Vagina (tissue), 2 donors: ENCODE data around the gene DRAXIN. TPM values are rescaled to one million over a fixed set of nuclear protein-coding genes. Genes with fewer than 3 reads are reported as not detected.

Source experiments
- DNase-seq, 2 donors: peaks; one replicate each; pipeline ENCODE4 v3.0.0-alpha.2; 2017; ENCODE audit errors: extremely low spot score in 2 of 2
- H3K27ac ChIP-seq: fragments of 200-600 bp; sonication (generic); one replicate; pipeline ENCODE4 v1.5.1; 2019
- H3K27me3 ChIP-seq: fragments of 200-600 bp; sonication (generic); one replicate; pipeline ENCODE4 v1.5.1; 2019
- H3K36me3 ChIP-seq, 2 donors: fragments of 200-600 bp; sonication (generic); one replicate each; pipeline ENCODE4 v1.5.1; 2017 to 2019
- H3K4me1 ChIP-seq: fragments of 200-600 bp; sonication (generic); one replicate; pipeline ENCODE4 v1.5.1; 2019
- H3K4me3 ChIP-seq, 2 donors: fragments of 200-600 bp; sonication (generic); 1 replicate in 1 of 2; 2 replicates in 1 of 2; pipeline ENCODE4 v1.5.1; 2016 to 2019
- H3K9me3 ChIP-seq: fragments of 200-600 bp; sonication (generic); one replicate; pipeline ENCODE4 v1.5.1; 2019
- POLR2A ChIP-seq, 2 donors: fragments of 450-650 bp; IDR thresholded peaks; one replicate each; pipeline ENCODE4 v1.6.1; 2017; ENCODE audit warnings: antibody characterized with exemption in 2 of 2, mild to moderate bottlenecking in 2 of 2, moderate library complexity in 2 of 2
- POLR2AphosphoS5 ChIP-seq, 2 donors: sonication (generic); formaldehyde crosslinking; IDR thresholded peaks; one replicate each; pipeline ENCODE4 v1.9.0; 2017; ENCODE audit warnings: antibody characterized with exemption in 2 of 2, mild to moderate bottlenecking in 2 of 2, low read depth in 1 of 2; ENCODE audit not compliant: insufficient read depth in 1 of 2
- intact Hi-C: fragments of 100-400 bp; cut with DNase I; formaldehyde crosslinking; loops from one replicate; pipeline ENCODE4 v1.15.1; 2023
- total RNA-seq: library from RNA; depleted of rRNA; stranded (reverse); fragments of >200 nt; gene quantifications from one replicate; pipeline ENCODE4 v1.2.3, GENCODE V29; 2016
- TF ChIP-seq, protein P1 (sequence below), 3 experiments: fragments of 450-650 bp in 2 of 3; fragments of 200-600 bp in 1 of 3; sonication (generic) in 1 of 3; IDR thresholded peaks; one replicate each; pipeline ENCODE4 v1.5.1; 2017 to 2019; ENCODE audit warnings: antibody characterized with exemption in 3 of 3, mild to moderate bottlenecking in 2 of 3, moderate library complexity in 2 of 3

DRAXIN gene
- total RNA-seq, 1 donor from 2014 or later, result not detected

DNA sequence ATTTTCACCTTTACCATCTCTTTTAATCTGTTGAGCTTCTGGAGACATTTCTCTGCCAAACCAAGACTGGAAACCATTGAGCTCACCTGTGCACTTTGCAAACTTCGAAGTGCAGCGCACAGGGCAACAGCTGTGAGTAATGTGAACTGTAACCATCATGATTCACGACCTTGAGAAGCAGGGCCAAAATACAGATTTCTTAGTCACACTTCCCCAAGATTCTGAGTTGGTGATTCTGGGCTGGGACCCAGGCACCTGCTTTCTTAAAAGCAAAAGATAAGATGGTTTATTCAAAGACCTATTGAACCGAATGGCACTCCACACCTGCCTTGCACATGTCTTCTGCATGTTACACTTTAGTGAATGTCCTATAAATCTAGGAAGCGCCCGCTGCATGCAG is 54.6 kb downstream of the DRAXIN start:
- no peak overlapping the region for H3K4me3 ChIP-seq

DNA sequence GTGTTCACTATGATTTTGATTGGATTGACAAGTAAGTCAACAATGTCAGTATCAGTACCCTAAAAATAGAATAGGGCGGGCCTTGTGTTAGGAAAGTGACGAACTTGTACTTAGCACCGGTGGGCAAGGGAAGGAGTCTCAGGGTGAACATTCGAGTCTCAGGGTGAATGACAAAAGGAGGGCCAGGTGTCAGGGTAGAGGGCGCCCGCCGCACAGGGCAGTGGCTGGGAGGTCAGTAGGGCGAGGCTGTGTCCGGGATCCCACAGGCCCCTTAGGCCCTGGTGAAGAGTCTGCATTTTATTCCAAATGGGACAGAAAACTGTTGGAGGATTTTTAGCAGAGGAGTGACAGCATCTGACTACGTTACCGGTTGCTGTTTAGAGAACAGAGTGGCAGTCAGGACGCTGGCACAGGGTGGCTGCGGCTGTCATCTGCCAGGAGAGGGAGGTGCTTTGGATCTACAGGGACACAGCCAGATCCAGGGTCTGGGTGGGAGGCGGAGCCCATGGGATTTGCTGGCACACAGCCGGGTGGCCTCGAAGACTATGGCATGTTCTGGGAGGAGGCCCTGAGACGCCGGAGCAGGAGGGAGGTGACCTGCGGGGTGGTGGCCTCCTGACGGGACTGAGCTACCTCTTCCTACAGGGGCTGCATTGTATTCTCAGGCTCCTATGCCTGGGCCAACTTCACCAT is 55.4 kb downstream of the DRAXIN start:
- intact Hi-C loops, result no loop called here
- no peaks in the 10 kb centered on the region for H3K27me3 ChIP-seq
- H3K4me1 ChIP-seq, result no peaks in the 10 kb centered on the region
- no peak overlapping the region for H3K4me3 ChIP-seq
- no peak for DNase-seq
- TF ChIP-seq POLR2A (IDR thresholded peaks at IDR 0.05) (no peak), POLR2AphosphoS5 (IDR thresholded peaks at IDR 0.05; ENCODE audit: insufficient read depth in 1 of 2, low read depth in 1 of 2) (no peak)
- TF ChIP-seq, protein P1, sequence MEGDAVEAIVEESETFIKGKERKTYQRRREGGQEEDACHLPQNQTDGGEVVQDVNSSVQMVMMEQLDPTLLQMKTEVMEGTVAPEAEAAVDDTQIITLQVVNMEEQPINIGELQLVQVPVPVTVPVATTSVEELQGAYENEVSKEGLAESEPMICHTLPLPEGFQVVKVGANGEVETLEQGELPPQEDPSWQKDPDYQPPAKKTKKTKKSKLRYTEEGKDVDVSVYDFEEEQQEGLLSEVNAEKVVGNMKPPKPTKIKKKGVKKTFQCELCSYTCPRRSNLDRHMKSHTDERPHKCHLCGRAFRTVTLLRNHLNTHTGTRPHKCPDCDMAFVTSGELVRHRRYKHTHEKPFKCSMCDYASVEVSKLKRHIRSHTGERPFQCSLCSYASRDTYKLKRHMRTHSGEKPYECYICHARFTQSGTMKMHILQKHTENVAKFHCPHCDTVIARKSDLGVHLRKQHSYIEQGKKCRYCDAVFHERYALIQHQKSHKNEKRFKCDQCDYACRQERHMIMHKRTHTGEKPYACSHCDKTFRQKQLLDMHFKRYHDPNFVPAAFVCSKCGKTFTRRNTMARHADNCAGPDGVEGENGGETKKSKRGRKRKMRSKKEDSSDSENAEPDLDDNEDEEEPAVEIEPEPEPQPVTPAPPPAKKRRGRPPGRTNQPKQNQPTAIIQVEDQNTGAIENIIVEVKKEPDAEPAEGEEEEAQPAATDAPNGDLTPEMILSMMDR (IDR thresholded peaks at IDR 0.05), result no peak
- H3K27ac ChIP-seq, result no peak overlapping the region
- H3K9me3 ChIP-seq, result no peaks in the 10 kb centered on the region
- peaks cover 0 to 23% of the 10 kb centered on the region in 2 donors for H3K36me3 ChIP-seq

More for the DNA sequence above, 54.6 kb downstream of the DRAXIN start:
- Histone ChIP-seq H3K9me3 (no peaks in the 10 kb centered on the region), H3K27ac (no peak overlapping the region), H3K4me1 (peaks cover 8% of the 10 kb centered on the region), H3K27me3 (no peaks in the 10 kb centered on the region), H3K36me3 (peaks cover 0 to 23% of the 10 kb centered on the region in 2 donors)
- intact Hi-C loops, result no loop called here
- DNase-seq, result no peak
- TF ChIP-seq POLR2A (IDR thresholded peaks at IDR 0.05) (no peak), POLR2AphosphoS5 (IDR thresholded peaks at IDR 0.05; ENCODE audit: insufficient read depth in 1 of 2, low read depth in 1 of 2) (no peak)
- TF ChIP-seq, protein P1 (IDR thresholded peaks at IDR 0.05), result no peak

DNA sequence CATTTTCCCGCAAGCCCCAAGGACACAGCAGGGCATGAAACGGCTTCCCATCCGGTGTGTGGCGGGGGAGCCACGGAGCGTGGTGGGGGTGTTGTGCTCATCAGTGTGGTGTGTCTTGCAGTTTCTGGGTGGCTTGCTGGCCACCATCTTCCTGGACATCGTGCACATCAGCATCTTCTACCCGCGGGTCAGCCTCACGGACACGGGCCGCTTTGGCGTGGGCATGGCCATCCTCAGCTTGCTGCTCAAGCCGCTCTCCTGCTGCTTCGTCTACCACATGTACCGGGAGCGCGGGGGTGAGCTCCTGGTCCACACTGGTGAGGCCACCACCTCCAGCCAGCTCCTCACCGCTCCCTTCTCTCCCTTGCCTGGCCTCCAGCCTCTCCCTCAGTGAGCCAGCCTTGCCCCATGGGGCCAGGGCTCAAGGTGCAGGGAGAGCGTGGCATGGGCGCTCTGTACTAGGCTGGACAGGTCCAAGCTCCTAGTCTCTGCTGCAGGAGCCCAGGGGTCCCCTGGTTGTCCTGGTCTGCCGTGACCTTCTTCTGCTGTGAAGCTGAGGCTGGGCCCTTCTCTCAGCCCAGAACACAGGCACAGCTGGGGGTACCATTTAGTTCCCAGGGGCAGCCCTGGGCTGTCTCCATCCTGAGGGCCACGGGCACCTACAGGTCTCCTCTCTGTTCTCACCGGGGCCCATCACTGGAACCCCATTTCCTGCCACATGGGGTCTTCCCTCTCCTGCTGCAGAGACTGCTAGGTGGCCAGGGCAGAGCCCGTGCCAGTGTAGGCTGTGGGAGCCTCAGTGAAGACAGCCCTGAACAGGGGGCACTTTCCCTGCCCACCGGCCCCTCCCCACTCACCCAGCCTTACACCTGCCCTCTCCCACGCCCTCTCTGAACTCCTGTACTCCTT is 57.0 kb downstream of the DRAXIN start:
- Histone ChIP-seq H3K4me1 (no peaks in the 10 kb centered on the region), H3K27ac (no peak overlapping the region), H3K4me3 (no peak overlapping the region), H3K36me3 (peaks cover 0 to 23% of the 10 kb centered on the region in 2 donors), H3K9me3 (no peaks in the 10 kb centered on the region), H3K27me3 (no peaks in the 10 kb centered on the region)
- no peak for TF ChIP-seq POLR2AphosphoS5 (IDR thresholded peaks at IDR 0.05; ENCODE audit: insufficient read depth in 1 of 2, low read depth in 1 of 2)
- TF ChIP-seq, protein P1 (IDR thresholded peaks at IDR 0.05), result no peak
- intact Hi-C loops, result no loop called here
- no peak for DNase-seq

DNA sequence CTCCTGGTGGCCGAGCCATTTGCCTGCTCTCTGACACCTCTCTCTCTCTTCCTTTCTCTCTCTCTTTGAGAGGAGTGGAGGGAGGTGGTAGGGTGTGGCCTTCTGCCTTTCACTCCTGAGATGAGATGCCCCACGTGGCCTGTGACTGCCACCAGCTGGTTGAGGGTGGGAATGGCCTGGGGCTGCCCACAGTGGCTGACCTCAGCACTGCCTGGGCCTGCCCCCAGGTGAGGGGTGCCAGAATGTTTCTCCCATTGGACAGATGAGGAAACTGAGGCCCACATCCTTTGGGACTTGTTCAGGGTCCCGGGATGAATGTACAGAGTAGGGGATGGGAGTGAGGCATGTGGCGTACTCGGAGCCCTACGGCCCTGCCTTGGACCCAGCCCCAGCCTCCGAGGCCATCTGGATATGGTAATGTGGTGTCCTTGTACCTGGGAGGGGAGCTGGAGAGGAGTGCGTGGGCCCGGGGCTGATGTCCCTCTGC is 57.7 kb downstream of the DRAXIN start:
- no peak overlapping the region for H3K27ac ChIP-seq
- H3K36me3 ChIP-seq, result peaks cover 0 to 23% of the 10 kb centered on the region in 2 donors
- H3K4me3 ChIP-seq, result no peak overlapping the region
- H3K27me3 ChIP-seq, result no peaks in the 10 kb centered on the region
- no peak for TF ChIP-seq POLR2A (IDR thresholded peaks at IDR 0.05)
- TF ChIP-seq, protein P1 (IDR thresholded peaks at IDR 0.05), result peak in 2 of 3 experiments; percentile 33 to 44
- no peak for DNase-seq
- H3K4me1 ChIP-seq, result no peaks in the 10 kb centered on the region
- H3K9me3 ChIP-seq, result no peaks in the 10 kb centered on the region
- intact Hi-C loops, result no loop called here
